ENCODE data around the gene XKR8.

XKR8 gene

GRCh38 chr1:27957655-27958054, 2.1 kb upstream of the XKR8 start:
- DNase-seq = no peak

GRCh38 chr1:27958513-27958912, 1.3 kb upstream of the XKR8 start:
- no peak for DNase-seq

GRCh38 chr1:27960762-27961645, 1.2 kb downstream of the XKR8 start:
- no peak for DNase-seq

- DNase-seq = no peak
Observed at GRCh38 chr1:27961646-27962221, 2.0 kb downstream of the XKR8 start.

- DNase-seq = no peak
Observed at GRCh38 chr1:27963393-27963792, 3.6 kb downstream of the XKR8 start.

- DNase-seq = no peak
Observed at GRCh38 chr1:27966402-27967105, 6.8 kb downstream of the XKR8 start.

GRCh38 chr1:27967106-27967883, 7.5 kb downstream of the XKR8 start:
- DNase-seq = no peak

GRCh38 chr1:27967884-27968466, 8.2 kb downstream of the XKR8 start:
- no peak for DNase-seq

GRCh38 chr1:27968692-27969091, 8.9 kb downstream of the XKR8 start:
- no peak for DNase-seq

- no peak for DNase-seq
Observed at GRCh38 chr1:27970401-27970800, 10.6 kb downstream of the XKR8 start.

- DNase-seq = peak; percentile 5
Observed at GRCh38 chr1:27971674-27972073, 11.9 kb downstream of the XKR8 start.

- DNase-seq = no peak
Observed at GRCh38 chr1:27972141-27972540, 12.4 kb downstream of the XKR8 start.

GRCh38 chr1:27973771-27974416, 14.1 kb downstream of the XKR8 start:
- no peak for DNase-seq

- DNase-seq = no peak
Observed at GRCh38 chr1:27974417-27974781, 14.6 kb downstream of the XKR8 start.

- peak; percentile 0 for DNase-seq
Observed at GRCh38 chr1:27979151-27979858, 19.5 kb downstream of the XKR8 start.

- DNase-seq = no peak
Observed at GRCh38 chr1:27979859-27980201, 20.1 kb downstream of the XKR8 start.

- DNase-seq = no peak
Observed at GRCh38 chr1:27980216-27980845, 20.6 kb downstream of the XKR8 start.

GRCh38 chr1:27981145-27981544, 21.4 kb downstream of the XKR8 start:
- no peak for DNase-seq

GRCh38 chr1:27990920-27991537, 31.3 kb downstream of the XKR8 start:
- no peak for DNase-seq

GRCh38 chr1:27992276-27992675, 32.5 kb downstream of the XKR8 start:
- DNase-seq = no peak

GRCh38 chr1:27993241-27993640, 33.5 kb downstream of the XKR8 start:
- DNase-seq = no peak
